Activated naive CD4-positive, alpha-beta T cell treated with anti-CD3 and anti-CD28 coated beads, Interleukin-2, amount 10 ng/mL, durations not matched to agents 7 days and 5 days (primary cell): ENCODE results near the gene LRRC2.
A peak's percentile ranks its signal among the peaks of the same experiment; 100 is the strongest.
"Not testable (repeated sequence)": the region's sequence is repeated elsewhere in the genome, so short reads cannot be mapped to it uniquely, and the experiment has no call there.

ENCODE experiments used
- CTCF ChIA-PET: fragments of 350-600 bp; sonication (Branson Sonifier 250); formaldehyde crosslinking; loops from one replicate; lab custom pipeline; 2021; ENCODE audit warnings: antibody characterized with exemption; lab: Charles Lee
- DNase-seq: peaks from one replicate; pipeline ENCODE4 v3.0.0-alpha.2; 2020
- H3K27ac Mint-ChIP-seq: one replicate; pipeline ENCODE4 v1.8.0; 2021; ENCODE audit warnings: mild to moderate bottlenecking, moderate library complexity, mixed read lengths
- H3K27me3 Mint-ChIP-seq: one replicate; pipeline ENCODE4 v1.8.0; 2021; ENCODE audit warnings: mild to moderate bottlenecking, mixed read lengths
- H3K36me3 Mint-ChIP-seq: one replicate; pipeline ENCODE4 v1.8.0; 2021; ENCODE audit warnings: mixed read lengths
- H3K4me1 Mint-ChIP-seq: one replicate; pipeline ENCODE4 v1.8.0; 2021; ENCODE audit warnings: mixed read lengths
- H3K4me3 Mint-ChIP-seq: one replicate; pipeline ENCODE4 v1.8.0; 2021; ENCODE audit warnings: mild to moderate bottlenecking, moderate library complexity, mixed read lengths
- H3K9me3 Mint-ChIP-seq: one replicate; pipeline ENCODE4 v1.8.0; 2021; ENCODE audit warnings: mixed read lengths

The LRRC2 gene

GRCh38 chr3:46539443-46540005 is 26.6 kb downstream of the LRRC2 start:
- DNase-seq: no peak
- peaks cover 81% of the 10 kb centered on the region for H3K4me1 Mint-ChIP-seq
- H3K27ac Mint-ChIP-seq: peak overlapping the region; percentile 94
- CTCF ChIA-PET: interaction anchor here (1.0 to 7.9 kb wide), 5 partner anchors 10 to 51 kb away, joined by 3 to 68 read pairs (median 6); partner anchors contain the start of gene RTP3
- peak overlapping the region; percentile 54 for H3K4me3 Mint-ChIP-seq
- no peaks in the 10 kb centered on the region for H3K9me3 Mint-ChIP-seq
- peaks cover 15% of the 10 kb centered on the region for H3K36me3 Mint-ChIP-seq
- peaks cover 2% of the 10 kb centered on the region for H3K27me3 Mint-ChIP-seq

GRCh38 chr3:46538803-46539442 is 27.2 kb downstream of the LRRC2 start:
- Mint-ChIP-seq H3K4me3 (peak overlapping the region; percentile 54), H3K9me3 (peaks cover 2% of the 10 kb centered on the region), H3K4me1 (peaks cover 83% of the 10 kb centered on the region), H3K27ac (peak overlapping the region; percentile 94), H3K36me3 (peaks cover 17% of the 10 kb centered on the region), H3K27me3 (peaks cover 8% of the 10 kb centered on the region)
- peak; percentile 92 for DNase-seq
- CTCF ChIA-PET: interaction anchor here (1.0 to 7.9 kb wide), 6 partner anchors 10 to 91 kb away, joined by 3 to 68 read pairs (median 6); partner anchors contain the start of gene RTP3

DNA sequence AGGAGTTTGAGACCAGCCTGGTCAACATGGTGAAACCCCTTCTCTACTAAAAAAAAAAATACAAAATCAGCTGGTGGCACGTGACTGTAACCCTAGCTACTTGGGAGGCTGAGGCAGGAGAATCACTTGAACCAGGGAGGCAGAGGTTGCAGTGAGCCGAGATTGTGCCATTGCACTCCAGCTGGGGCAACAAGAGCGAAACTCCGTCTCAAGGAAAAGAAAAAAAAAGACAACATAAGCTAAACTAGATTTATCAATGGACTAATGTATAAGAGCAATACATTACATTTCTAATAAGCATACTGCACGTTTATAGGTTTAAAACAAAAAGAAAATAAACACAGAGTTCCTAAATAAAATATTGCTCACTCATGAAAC is 27.7 kb downstream of the LRRC2 start:
- H3K4me1 Mint-ChIP-seq: peaks cover 82% of the 10 kb centered on the region

GRCh38 chr3:46537779-46538178 is 28.3 kb downstream of the LRRC2 start:
- DNase-seq: no peak
- H3K9me3 Mint-ChIP-seq: peaks cover 2% of the 10 kb centered on the region
- peaks cover 14% of the 10 kb centered on the region for H3K36me3 Mint-ChIP-seq
- CTCF ChIA-PET: interaction anchor here (1.1 to 7.9 kb wide), 4 partner anchors 21 to 92 kb away, joined by 3 to 68 read pairs (median 8); partner anchors contain the start of gene RTP3
- H3K27me3 Mint-ChIP-seq: peaks cover 17% of the 10 kb centered on the region
- peak overlapping the region; percentile 54 for H3K4me3 Mint-ChIP-seq
- H3K4me1 Mint-ChIP-seq: peaks cover 85% of the 10 kb centered on the region
- H3K27ac Mint-ChIP-seq: peak overlapping the region; percentile 94

More for the DNA sequence above, 27.7 kb downstream of the LRRC2 start:
- Mint-ChIP-seq H3K27ac (peak overlapping the region; percentile 94), H3K27me3 (peaks cover 13% of the 10 kb centered on the region), H3K36me3 (peaks cover 14% of the 10 kb centered on the region), H3K4me3 (peak overlapping the region; percentile 54)
- not testable (repeated sequence) for DNase-seq, H3K9me3 Mint-ChIP-seq
- CTCF ChIA-PET: interaction anchor here (1.0 to 7.9 kb wide), 7 partner anchors 11 to 91 kb away, joined by 3 to 68 read pairs (median 6); partner anchors contain the start of gene RTP3

GRCh38 chr3:46537316-46537715 is 28.8 kb downstream of the LRRC2 start:
- no peak overlapping the region for H3K4me3 Mint-ChIP-seq
- H3K27ac Mint-ChIP-seq: peak overlapping the region; percentile 38
- H3K36me3 Mint-ChIP-seq: peaks cover 14% of the 10 kb centered on the region
- peaks cover 2% of the 10 kb centered on the region for H3K9me3 Mint-ChIP-seq
- H3K4me1 Mint-ChIP-seq: peaks cover 83% of the 10 kb centered on the region
- no peak for DNase-seq
- peaks cover 22% of the 10 kb centered on the region for H3K27me3 Mint-ChIP-seq
- CTCF ChIA-PET: interaction anchor here (1.1 to 7.9 kb wide), 3 partner anchors 21 to 49 kb away, joined by 3 to 68 read pairs (median 11); partner anchors contain the start of gene RTP3

DNA sequence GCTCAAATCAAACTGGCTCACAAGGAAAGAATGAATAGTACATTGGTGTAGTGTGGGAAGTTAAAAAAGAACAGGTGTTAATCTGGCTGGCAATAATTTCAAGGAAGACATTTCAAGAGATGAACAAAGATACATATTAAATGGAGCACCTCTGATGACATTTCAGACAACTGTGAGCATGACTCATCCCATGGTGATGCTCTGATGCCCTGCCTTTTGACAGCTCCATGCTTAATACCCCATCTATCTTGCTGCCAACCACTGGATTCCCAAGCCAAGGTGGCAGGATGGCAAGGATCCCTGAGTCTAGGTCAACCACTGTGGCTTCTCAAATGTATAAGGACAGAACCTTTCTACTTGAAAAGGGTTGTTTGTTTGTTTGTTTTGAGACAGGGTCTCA is 29.3 kb downstream of the LRRC2 start:
- Mint-ChIP-seq H3K27ac (no peak overlapping the region), H3K4me1 (peaks cover 78% of the 10 kb centered on the region), H3K36me3 (peaks cover 14% of the 10 kb centered on the region), H3K9me3 (peaks cover 2% of the 10 kb centered on the region), H3K27me3 (peaks cover 23% of the 10 kb centered on the region), H3K4me3 (no peak overlapping the region)
- DNase-seq: no peak
- CTCF ChIA-PET: interaction anchor here (7.9 kb wide), 1 partner anchor 49 kb away, joined by 68 read pairs; no protein-coding TSS in a partner anchor

- H3K4me1 Mint-ChIP-seq: peaks cover 70% of the 10 kb centered on the region
- CTCF ChIA-PET: interaction anchor here (7.9 kb wide), 1 partner anchor 48 kb away, joined by 68 read pairs; no protein-coding TSS in a partner anchor
- H3K27me3 Mint-ChIP-seq: peaks cover 30% of the 10 kb centered on the region
- DNase-seq: no peak
- H3K36me3 Mint-ChIP-seq: peaks cover 14% of the 10 kb centered on the region
- no peak overlapping the region for H3K27ac Mint-ChIP-seq
- H3K9me3 Mint-ChIP-seq: peaks cover 2% of the 10 kb centered on the region
- H3K4me3 Mint-ChIP-seq: no peak overlapping the region
Observed at GRCh38 chr3:46535746-46536145, 30.4 kb downstream of the LRRC2 start.

DNA sequence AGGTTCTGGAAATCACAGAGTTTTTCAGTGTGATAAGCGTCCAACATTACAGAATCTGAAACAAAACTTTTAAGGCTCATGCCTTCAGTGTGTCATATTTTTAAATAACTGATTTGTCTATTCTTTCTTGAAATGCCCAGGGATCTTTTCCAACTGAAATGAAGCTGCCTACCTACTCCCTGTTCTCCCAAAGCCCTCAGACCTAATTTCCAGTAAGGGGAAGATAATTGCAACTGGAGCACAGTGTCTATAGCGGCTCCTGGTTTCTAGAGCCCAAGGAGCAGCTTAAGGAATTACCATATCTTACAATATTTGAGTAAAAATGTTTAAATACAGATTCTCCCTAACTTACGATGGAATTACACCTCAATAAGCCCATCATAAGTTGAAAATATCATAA is 33.0 kb downstream of the LRRC2 start:
- CTCF ChIA-PET: interaction anchor here (1.2 kb wide), 1 partner anchor 44 kb away, joined by 3 read pairs; no protein-coding TSS in a partner anchor
- Mint-ChIP-seq H3K27ac (no peak overlapping the region), H3K27me3 (peaks cover 30% of the 10 kb centered on the region), H3K9me3 (peaks cover 2% of the 10 kb centered on the region), H3K4me3 (no peak overlapping the region), H3K4me1 (peaks cover 44% of the 10 kb centered on the region), H3K36me3 (peaks cover 12% of the 10 kb centered on the region)
- DNase-seq: no peak

- Mint-ChIP-seq H3K4me3 (no peak overlapping the region), H3K4me1 (no peaks in the 10 kb centered on the region), H3K27ac (no peak overlapping the region), H3K9me3 (no peaks in the 10 kb centered on the region), H3K27me3 (peaks cover 24% of the 10 kb centered on the region), H3K36me3 (no peaks in the 10 kb centered on the region)
- no peak for DNase-seq
- CTCF ChIA-PET: no interaction called here
Observed at GRCh38 chr3:46527239-46527638, 38.9 kb downstream of the LRRC2 start.

- Mint-ChIP-seq H3K9me3 (no peaks in the 10 kb centered on the region), H3K4me1 (no peaks in the 10 kb centered on the region), H3K4me3 (no peak overlapping the region), H3K27ac (no peak overlapping the region), H3K36me3 (no peaks in the 10 kb centered on the region), H3K27me3 (peaks cover 22% of the 10 kb centered on the region)
- CTCF ChIA-PET: no interaction called here
- DNase-seq: no peak
Observed at GRCh38 chr3:46524832-46525231, 41.3 kb downstream of the LRRC2 start.

GRCh38 chr3:46524008-46524407 is 42.1 kb downstream of the LRRC2 start:
- Mint-ChIP-seq H3K9me3 (no peaks in the 10 kb centered on the region), H3K4me3 (no peak overlapping the region), H3K4me1 (no peaks in the 10 kb centered on the region), H3K27ac (no peak overlapping the region), H3K36me3 (no peaks in the 10 kb centered on the region), H3K27me3 (peaks cover 26% of the 10 kb centered on the region)
- DNase-seq: no peak
- CTCF ChIA-PET: no interaction called here

GRCh38 chr3:46523556-46523955 is 42.5 kb downstream of the LRRC2 start:
- Mint-ChIP-seq H3K4me1 (no peaks in the 10 kb centered on the region), H3K27ac (no peak overlapping the region), H3K9me3 (no peaks in the 10 kb centered on the region), H3K36me3 (no peaks in the 10 kb centered on the region), H3K4me3 (no peak overlapping the region), H3K27me3 (peaks cover 26% of the 10 kb centered on the region)
- CTCF ChIA-PET: no interaction called here
- no peak for DNase-seq

- H3K4me1 Mint-ChIP-seq, H3K36me3 Mint-ChIP-seq, CTCF ChIA-PET, H3K4me3 Mint-ChIP-seq, DNase-seq, H3K9me3 Mint-ChIP-seq, H3K27ac Mint-ChIP-seq: not testable (repeated sequence)
- peaks cover 26% of the 10 kb centered on the region for H3K27me3 Mint-ChIP-seq
Observed at GRCh38 chr3:46522201-46522600, 43.9 kb downstream of the LRRC2 start.

DNA sequence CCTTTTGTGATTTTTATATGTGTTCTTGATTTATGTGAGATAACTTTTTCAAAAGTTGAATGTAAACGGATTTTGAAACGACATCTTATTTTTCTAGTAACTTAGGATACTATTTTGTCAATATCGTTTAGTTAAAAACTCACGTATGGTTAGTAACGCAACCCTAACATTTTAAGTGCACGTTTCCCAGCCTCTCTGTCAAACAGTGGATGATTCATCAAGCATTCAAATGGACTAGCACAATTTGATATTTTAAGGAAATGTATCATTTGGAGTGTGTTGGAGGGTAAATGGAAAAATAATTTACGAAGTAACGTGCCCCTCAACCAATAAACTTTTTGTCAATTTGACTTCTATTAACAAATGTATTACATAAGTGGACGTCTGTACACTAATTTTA is 45.0 kb downstream of the LRRC2 start:
- Mint-ChIP-seq H3K36me3 (no peaks in the 10 kb centered on the region), H3K27me3 (peaks cover 20% of the 10 kb centered on the region), H3K4me3 (no peak overlapping the region), H3K9me3 (no peaks in the 10 kb centered on the region), H3K27ac (no peak overlapping the region), H3K4me1 (no peaks in the 10 kb centered on the region)
- CTCF ChIA-PET: no interaction called here
- DNase-seq: no peak
